HG03469 (cell line): ENCODE results near the gene ZNF511.
"Not testable (repeated sequence)": the region's sequence is repeated elsewhere in the genome, so short reads cannot be mapped to it uniquely, and the experiment has no call there.

Source experiments
- ATAC-seq: cut with Tn5 transposase; IDR thresholded peaks from one replicate; pipeline ENCODE4 v1.9.1; 2021; ENCODE audit warnings: mild to moderate bottlenecking, moderate library complexity, moderate number of reproducible peaks; ENCODE audit not compliant: unreplicated experiment

Gene ZNF511, protein sequence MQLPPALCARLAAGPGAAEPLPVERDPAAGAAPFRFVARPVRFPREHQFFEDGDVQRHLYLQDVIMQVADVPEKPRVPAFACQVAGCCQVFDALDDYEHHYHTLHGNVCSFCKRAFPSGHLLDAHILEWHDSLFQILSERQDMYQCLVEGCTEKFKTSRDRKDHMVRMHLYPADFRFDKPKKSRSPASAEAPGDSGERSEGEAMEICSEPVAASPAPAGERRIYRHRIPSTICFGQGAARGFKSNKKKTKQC

DNA sequence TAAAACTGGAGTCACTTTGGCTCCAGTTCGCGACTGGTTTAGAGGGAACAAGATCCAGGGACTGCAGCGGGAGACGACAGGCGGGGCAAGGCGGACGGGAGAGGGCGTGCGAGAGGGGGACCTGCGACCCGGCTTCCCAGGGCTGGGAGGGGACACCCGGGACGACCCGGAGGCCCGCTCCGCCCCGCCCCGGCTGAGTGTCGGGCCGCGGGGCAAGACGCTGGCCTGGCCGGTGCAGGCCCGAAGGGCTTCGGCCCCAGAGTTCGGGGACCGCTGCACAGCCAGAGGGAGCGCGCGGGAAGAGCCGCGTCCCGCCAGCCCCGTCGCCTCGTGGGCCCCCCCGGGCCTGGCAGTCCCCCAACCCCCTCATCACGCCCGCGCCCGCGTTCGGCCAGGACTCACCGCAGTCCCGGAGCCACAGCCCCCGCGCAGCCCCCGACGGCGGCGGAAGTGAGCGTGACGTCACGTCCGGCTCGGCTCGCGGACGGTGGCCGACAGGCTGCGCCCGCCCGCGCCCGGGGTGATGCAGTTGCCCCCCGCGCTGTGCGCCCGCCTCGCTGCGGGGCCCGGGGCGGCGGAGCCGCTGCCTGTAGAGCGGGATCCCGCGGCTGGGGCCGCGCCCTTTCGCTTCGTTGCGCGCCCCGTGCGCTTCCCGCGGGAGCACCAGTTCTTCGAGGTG lies at the start of gene ZNF511, which contains the start of gene TUBGCP2:
Gene ZNF511 (plus strand): TSS at position 494 of the 679 bp plus-strand sequence. CDS start 30 bp downstream, at position 524.
Gene TUBGCP2 (minus strand): TSS at position 452 of the 679 bp plus-strand sequence. CDS start 5,931 bp downstream, outside the sequence.
- ATAC-seq: peak; percentile 52

- ATAC-seq: no peak
Measured at GRCh38 chr10:133259602-133259989, 49.1 kb upstream of the ZNF511 start.

DNA sequence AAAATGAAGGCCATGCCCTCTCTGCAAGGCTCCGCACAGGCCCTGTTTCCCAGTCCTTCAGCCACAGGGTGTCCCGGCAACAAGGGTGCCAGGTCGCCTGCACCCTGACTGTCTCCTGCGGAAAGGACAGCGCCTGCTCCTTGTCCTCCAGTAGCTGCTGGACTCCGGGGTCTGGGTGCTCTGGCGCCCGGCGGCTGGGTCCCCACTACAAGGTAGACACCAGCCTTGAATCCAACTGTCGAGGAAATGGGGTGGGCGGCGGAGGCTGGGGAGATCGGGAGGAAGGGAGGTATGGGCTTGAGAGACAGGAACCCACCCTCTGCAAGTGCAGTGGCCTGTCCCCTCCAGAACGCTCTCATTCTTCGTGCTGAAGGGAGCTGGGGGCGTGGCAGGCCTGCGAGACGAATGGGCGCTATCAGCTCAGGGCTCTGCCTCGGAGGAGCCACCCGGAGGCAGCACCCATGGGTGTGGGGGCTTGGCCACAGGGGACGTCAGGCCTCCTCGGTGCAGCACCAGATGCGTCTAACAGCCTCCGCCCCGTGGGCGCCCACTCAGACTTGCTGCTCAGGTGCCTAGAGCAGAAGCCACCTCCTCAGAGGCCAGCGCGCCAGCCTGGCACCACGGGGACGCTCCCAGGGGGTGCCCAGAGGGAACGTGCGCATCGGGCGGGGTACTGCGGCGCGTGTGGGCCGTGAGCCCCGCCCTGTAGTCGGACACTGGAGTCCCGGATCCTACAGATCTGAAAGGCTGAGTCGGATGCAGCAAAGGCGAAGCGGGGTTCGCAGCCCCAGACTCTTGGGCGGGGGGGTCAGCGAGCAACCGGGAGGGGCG lies 47.6 kb upstream of the ZNF511 start:
- ATAC-seq: peak; percentile 38

- ATAC-seq: peak; percentile 27
Measured at GRCh38 chr10:133261726-133262325, 46.9 kb upstream of the ZNF511 start.

- no peak for ATAC-seq
Measured at GRCh38 chr10:133262696-133263095, 46.0 kb upstream of the ZNF511 start.

DNA sequence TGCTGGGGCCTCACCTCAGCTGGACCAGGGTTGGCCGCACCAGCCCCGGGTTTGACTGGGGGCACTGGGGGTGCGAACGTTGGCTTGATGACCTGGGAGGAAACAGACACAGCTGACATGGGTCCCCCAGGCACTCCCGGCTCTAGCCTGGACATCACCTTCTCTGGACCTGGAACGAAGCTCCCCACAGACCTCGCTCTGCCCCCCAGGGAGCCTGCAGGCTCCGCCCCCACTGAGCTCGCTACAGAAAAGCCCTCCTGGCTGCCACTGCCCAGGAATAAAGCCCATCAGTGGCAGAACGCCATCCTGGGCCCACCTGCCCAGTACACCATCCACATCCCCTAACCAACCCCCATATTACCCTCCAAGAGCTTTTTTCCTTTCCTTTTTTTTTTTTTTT lies 45.0 kb upstream of the ZNF511 start:
- ATAC-seq: no peak

DNA sequence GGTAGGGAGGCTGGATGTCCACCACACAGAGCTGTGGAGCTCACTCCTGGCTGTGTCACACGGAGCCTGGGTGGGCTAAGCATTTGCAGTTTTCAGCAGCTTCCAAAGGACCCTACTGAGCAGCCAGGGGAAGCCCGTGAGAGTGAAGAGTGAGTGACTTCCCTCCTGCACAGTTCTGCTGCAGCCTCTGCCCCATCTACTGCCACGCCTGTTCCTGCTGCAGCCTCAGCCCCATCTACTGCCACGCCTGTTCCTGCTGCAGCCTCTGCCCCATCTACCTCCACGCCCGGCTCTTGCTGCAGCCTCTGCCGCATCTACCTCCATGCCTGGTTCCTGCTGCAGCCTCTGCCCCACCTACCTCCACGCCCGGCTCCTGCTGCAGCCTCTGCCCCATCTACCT lies 44.3 kb upstream of the ZNF511 start:
- no peak for ATAC-seq

GRCh38 chr10:133265052-133265451 lies 43.7 kb upstream of the ZNF511 start:
- ATAC-seq: not testable (repeated sequence)

DNA sequence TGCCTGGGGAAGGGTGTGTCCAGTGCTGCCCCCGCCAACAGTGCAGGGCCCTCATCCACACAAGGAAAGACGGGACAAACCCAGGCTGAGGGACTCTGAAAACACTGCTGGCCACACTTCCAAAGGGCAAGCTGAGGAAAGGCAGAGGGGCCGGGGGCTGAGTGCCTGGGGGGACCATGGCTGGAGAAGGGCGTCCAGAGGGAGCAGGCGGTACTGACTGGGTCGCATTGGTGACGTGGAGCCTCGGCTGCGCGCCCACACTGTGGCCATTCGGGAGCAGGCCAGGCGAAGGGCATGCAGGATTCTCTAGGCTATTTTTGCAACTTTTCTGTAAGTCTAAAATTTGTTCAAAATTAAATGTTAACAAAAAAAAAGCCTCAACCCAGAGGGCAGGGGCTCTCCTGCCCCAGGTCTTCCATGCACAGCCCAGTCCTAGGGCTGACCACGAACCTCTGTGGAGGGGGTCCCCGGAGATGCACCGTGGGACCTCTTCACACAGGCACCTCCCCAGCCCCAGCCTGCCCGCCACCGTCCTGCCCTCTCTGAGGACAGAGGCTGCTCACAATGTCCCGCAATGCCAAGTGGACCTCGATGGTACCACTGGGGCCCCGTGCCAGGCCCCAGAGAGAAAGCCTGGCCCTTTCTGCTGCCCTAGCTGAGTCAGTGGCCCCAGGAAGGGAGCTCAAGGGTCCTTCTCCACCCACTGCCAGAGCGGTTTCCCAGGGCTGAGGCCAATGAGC lies 42.5 kb upstream of the ZNF511 start:
- ATAC-seq: no peak

DNA sequence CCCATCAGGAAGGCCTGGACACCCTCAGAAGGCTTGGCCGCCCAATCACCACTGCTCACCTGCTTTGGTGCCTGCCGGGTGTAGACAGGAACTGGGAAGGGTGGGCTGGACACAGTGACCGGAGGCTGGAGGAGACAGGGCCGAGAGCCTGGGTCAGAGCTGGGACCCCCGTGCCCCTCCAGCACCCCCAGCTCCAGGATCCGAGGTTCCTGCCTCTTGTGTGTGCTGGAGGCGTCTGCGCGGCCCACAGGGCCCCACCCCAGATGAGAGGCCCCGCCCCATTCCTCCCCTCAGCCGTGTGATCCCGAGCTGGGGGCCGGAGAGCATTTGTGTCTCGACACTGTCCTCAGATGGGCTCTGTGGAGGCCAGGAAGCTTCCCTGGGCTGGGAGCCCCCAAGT lies 41.4 kb upstream of the ZNF511 start:
- ATAC-seq: no peak

DNA sequence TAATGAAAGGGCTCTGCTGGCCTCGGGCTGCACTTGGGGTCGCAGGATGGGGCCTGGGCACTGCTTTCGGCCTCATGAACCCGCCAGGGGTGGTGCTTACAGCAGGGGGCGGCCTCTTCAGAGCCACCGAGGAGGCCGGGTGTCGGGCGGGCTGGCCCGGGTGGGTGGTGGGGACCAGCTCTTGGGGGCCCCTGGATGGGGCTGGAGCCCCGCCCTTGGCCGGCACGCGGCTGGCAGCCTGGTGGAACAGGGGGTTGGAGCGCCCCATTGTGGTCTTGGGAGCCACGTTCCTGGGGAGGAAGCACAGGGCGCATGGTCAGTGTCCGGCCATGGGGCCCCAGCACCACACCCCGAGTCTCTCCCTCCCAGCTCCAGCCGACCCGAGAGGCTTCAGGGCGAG lies 40.9 kb upstream of the ZNF511 start:
- ATAC-seq: no peak

DNA sequence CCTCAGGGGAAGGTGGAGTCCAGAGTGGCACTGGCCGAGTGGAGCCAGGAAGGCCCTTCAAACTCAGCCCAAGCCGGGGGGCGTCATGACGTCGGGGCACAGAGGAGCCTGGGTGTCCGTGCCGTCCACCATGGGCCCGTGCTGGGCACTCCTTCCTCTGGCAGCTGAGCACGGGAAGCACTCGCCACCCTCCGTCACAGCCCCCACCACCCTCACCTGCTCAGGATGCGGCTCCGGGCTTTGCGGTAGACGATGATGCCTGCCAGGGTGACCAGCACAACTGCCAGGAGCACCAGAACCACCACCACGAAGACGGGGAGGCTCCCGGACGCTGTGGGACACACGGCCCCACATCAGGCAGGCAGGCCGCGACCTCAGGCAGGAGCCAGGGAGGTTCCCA lies 40.2 kb upstream of the ZNF511 start:
- ATAC-seq: no peak

GRCh38 chr10:133269367-133269766 lies 39.3 kb upstream of the ZNF511 start:
- ATAC-seq: no peak

DNA sequence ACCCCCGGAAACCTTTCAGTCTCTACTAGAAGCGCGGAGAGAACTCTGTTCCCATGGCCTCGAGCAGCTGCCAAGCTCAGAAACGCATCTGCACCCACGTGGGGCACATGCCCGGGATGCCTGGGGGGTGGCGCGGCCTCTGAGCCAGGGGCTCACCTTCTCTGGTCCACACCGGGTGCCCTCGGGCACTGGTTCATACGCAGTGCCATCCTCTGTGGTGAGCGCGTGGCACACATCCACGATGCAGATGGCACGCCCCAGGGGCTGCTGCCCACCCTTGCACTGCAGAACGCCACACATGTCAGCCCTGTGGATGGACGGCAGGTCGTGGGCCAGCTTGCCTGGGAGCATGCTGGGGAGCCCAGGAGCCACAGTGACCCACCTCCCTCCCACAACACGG lies 38.5 kb upstream of the ZNF511 start:
- ATAC-seq: no peak

GRCh38 chr10:133270773-133271297 lies 37.9 kb upstream of the ZNF511 start:
- ATAC-seq: no peak

DNA sequence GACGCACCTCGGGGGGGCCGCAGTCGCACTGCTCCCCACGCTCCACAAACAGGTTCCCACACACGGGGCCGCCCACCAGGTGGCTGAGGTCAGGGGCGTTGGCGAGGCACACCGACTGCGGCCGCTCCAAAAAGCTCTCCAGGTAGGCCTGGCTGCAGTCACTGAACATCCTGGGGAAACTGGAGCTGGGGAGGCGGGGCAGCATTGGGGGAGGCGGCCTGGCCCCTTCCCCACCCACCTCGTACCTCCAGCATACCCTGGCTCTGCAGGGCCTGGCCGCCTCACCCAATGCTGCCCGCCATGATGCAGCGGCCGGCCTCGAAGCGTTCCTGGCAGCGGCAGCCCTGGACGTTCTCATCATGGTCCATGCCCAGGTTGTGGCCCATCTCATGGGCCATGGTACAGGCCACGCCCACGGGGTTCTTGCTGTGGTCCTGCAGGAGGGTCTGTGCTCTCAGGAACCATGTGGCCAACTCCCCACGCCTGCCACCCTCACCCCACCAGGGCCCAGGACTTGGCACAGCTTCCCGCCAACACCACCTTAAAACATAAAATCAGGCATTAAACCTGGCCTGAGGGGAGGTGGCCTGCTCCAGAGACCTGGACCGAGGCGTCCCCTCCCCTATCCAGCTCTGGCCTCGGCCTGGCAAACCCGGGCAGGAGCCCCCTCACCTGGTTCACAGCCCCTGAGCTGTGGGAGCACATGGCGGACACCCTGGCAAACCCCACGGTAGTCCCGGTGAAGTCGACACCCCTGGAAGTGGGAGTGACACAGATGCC lies 37.0 kb upstream of the ZNF511 start:
- ATAC-seq: no peak

DNA sequence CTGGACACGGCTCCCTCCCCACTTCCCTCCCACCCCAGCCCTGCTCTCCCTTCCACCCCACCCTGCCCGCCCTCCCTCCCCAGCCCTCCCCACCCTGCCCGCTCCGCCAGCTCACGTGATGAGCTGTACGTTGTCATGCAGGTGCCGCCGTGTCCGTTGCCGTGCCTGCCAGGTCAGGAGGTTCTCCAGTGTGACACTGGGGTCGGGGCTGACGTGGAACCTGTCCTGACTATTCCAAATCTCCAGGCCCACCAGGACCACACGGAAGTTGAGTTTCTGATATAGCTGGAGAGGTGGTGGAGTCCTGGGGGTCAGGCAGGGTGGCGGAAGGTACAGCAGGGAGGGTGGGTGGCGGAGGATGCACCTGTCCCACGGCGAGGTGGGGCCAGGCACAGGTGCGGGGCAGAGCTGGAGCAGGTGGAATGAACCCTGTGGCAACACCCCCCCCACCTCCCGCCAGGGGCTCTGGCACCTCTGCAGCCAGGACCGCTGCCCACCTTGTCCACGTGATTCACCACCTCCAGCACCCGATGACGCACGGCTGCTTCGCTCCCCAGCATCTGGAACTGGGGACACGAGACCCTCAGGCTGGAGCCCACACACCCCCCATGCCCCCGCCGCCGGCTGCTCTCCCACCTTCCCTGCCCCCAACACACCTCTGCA lies 36.3 kb upstream of the ZNF511 start:
- no peak for ATAC-seq

DNA sequence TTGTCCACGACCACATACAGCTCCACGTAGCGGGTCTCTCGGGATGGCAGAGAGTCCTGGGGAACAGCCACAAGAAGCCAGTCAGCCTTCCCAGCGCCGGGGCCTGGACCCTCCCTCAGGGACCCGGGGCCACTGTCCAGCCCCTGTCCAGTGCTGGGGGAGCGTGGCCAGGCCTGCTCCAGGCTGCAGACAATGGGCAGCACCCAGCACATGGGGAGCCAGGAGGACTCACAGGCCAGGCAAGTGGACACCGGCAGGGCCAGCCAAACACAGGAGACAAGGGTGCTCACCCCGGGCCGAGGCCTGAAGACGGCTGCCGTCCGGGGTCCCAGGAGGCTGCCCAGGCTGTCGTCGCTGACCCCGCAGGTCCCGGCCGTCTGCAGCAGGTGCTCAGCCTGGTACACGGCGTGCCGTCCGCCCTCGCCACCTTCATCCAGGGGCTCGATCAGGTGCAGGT lies 35.7 kb upstream of the ZNF511 start:
- ATAC-seq: no peak
